ENCODE data around the gene CORO1C.
"Not testable (repeated sequence)": the region's sequence is repeated elsewhere in the genome, so short reads cannot be mapped to it uniquely, and the experiment has no call there.

The CORO1C gene

GRCh38 chr12:108772891-108773797 lies 41.8 kb upstream of the CORO1C start:
- ChIA-PET CTCF (interaction anchor here (1.0 to 1.4 kb wide), 4 partner anchors 10 to 109 kb away, joined by 3 to 5 read pairs (median 3); no protein-coding TSS in a partner anchor), POLR2A (no interaction called here)
- no peak for DNase-seq (ENCODE audit: extremely low spot score)
- TF ChIP-seq CTCF (IDR thresholded peaks at IDR 0.05; ENCODE audit: control extremely low read depth, extremely low read depth, low read depth, missing control alignments) = no peak

GRCh38 chr12:108772247-108772646 lies 40.9 kb upstream of the CORO1C start:
- peak; percentile 63 for DNase-seq (ENCODE audit: extremely low spot score)

GRCh38 chr12:108771835-108772234 lies 40.5 kb upstream of the CORO1C start:
- DNase-seq (ENCODE audit: extremely low spot score); POLR2A ChIA-PET: not testable (repeated sequence)
- CTCF ChIA-PET = interaction anchor here (1.0 to 1.8 kb wide), 5 partner anchors 11 to 109 kb away, joined by 3 to 5 read pairs (median 3); no protein-coding TSS in a partner anchor

More at GRCh38 chr12:108772247-108772646, 40.9 kb upstream of the CORO1C start:
- CTCF ChIA-PET = interaction anchor here (1.0 to 1.8 kb wide), 5 partner anchors 11 to 109 kb away, joined by 3 to 5 read pairs (median 3); no protein-coding TSS in a partner anchor
- no peak for TF ChIP-seq CTCF (IDR thresholded peaks at IDR 0.05; ENCODE audit: control extremely low read depth, extremely low read depth, low read depth, missing control alignments)
- POLR2A ChIA-PET = no interaction called here

GRCh38 chr12:108770963-108771362 lies 39.6 kb upstream of the CORO1C start:
- no peak for TF ChIP-seq CTCF (IDR thresholded peaks at IDR 0.05; ENCODE audit: control extremely low read depth, extremely low read depth, low read depth, missing control alignments)
- no peak for DNase-seq (ENCODE audit: extremely low spot score)
- ChIA-PET POLR2A (no interaction called here), CTCF (interaction anchor here (0.9 to 1.8 kb wide), 7 partner anchors 14 to 110 kb away, joined by 3 to 6 read pairs (median 3); no protein-coding TSS in a partner anchor)

- CTCF ChIA-PET = interaction anchor here (0.9 to 1.8 kb wide), 8 partner anchors 14 to 106 kb away, joined by 3 to 6 read pairs (median 4); no protein-coding TSS in a partner anchor
- no peak for TF ChIP-seq CTCF (IDR thresholded peaks at IDR 0.05; ENCODE audit: control extremely low read depth, extremely low read depth, low read depth, missing control alignments)
- DNase-seq (ENCODE audit: extremely low spot score) = no peak
- POLR2A ChIA-PET = no interaction called here
Observed at GRCh38 chr12:108770269-108770829, 39.0 kb upstream of the CORO1C start.

- peak; percentile 66 for DNase-seq (ENCODE audit: extremely low spot score)
- no peak for TF ChIP-seq CTCF (IDR thresholded peaks at IDR 0.05; ENCODE audit: control extremely low read depth, extremely low read depth, low read depth, missing control alignments)
- ChIA-PET CTCF (interaction anchor here (1.0 to 1.6 kb wide), 4 partner anchors 26 to 105 kb away, joined by 3 to 5 read pairs (median 4); no protein-coding TSS in a partner anchor), POLR2A (no interaction called here)
Observed at GRCh38 chr12:108768591-108769500, 37.5 kb upstream of the CORO1C start.

Measured in GM10248 (cell line).